Fibroblast of skin of left quadriceps (primary cell): ENCODE results near the gene RRAGD.

Experiments used
- DNase-seq, 2 experiments: peaks; one replicate each; pipeline ENCODE4 v3.0.0-alpha.2; 2013; ENCODE audit warnings: low read depth in 2 of 2

Gene RRAGD

GRCh38 chr6:89346433-89346832, 65.6 kb downstream of the RRAGD start:
- no peak for DNase-seq

DNA sequence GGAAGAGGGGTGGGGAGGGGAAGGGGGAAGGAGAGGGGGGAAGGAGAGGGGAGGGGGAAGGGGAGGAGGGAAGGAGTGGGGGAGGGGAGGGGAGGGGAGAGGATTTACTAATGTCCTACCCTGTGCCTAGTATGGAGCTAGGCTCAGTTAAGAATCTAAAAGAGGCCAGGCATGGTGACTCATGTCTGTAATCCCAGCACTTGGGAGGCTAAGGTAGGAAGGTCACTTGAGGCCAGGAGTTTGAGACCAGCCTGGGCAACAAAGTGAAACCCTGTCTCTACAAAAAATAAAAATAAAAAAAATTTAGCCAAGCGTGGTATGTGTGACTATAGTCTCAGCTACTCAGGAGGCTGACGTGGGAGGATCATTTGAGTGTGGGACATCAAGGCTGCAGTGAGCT, 72.5 kb downstream of the RRAGD start:
- no peak for DNase-seq

DNA sequence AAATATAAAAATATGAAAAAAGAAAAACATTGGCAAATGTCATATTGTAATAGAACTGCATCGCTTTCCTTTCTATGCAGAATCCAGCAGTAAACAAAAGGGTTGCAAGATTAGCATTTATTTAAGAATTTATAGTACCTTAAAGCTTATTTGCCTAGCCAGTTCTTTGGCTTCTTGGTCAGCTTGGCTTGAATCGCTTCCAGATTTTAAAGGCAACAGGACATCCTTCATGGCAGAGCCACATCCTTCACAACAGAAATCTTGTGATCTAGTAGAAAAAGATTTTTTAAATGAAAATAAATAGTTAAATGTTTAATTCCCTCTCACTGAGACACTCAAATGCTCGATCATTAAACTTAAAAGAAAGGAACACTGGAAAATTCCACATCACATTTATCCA, 76.9 kb downstream of the RRAGD start:
- DNase-seq: no peak

DNA sequence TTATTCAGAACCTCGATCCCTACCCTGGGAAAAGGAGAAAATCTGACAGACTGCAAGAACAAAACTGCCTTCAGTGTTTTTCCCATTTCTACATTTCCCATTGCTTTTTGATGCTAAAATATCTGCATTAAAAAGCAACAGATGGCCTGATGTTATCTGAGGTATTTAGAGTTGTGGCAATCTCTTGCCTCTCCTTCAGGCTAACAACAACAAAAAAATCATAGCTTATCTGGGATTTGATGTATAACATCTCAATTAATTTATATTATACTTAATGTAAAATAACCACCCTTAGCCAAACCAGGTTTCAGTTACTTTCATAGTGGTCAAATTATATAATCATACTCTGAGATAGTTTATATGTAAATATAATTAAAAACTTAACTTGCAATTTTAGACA, 81.2 kb downstream of the RRAGD start:
- DNase-seq: no peak

GRCh38 chr6:89328976-89329375, 83.1 kb downstream of the RRAGD start:
- DNase-seq: no peak

- DNase-seq: no peak
These were observed 87.8 kb downstream of the RRAGD start for GRCh38 chr6:89324304-89324703.

DNA sequence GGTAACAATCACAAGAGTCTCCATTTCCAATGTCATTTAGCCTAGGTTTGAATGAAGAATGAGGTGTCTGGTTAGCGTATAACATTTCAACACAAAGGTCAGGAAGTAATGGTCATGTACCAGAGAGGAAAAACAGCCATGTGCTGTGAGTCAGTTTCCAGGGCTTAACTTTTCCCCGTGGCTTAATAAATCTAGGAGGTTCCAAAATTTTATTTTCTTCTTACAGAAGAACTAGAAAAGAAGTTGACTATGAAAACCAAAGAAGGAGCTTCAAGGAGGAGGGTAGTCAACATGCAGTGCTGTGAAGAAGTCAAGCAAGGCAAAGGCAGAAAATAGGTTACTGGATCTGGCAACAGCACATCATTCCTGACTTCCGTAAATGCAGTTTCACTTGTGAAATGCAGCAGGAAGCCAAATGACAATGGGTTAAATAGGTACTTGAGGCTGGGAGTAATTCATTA, 88.5 kb downstream of the RRAGD start:
- no peak for DNase-seq

DNA sequence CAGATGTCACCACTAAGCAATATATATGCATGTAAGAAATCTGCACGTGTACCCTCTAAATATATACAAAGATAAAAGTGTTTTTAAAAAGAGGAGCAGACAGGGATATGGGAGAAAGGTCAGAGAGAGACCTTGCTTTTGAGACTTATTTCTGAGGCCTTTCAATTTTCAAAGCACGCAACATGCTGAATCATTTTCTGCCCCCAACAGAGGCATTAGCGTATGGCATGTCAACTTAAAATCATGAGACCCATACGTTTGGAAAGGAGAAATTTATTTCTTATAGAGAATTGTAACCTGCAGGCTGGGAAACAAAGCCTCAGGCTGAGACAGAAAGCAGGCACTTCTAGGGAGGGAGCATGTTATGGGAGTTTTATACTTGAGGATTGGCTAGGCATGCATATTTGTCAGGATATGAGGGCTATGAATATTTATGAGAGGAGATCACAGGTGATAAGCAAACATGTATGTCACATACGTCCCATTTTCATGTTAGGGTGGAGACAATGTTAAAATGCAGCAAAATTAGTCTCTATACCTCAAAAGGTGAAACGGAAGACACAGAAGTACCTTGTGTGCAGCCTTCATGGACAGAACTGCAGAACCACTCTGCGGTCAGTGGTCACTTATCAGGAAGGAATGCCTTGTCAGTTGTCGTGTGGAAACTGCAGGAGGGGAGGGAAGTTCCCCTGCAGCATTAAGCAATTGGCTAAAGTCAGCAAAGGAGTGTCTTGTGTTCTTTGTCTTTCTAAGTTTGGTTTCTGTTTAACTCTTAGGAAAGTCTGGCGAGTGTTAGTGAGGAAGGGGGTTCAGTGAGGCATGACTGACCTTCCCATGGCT, 90.7 kb downstream of the RRAGD start:
- DNase-seq: no peak

DNA sequence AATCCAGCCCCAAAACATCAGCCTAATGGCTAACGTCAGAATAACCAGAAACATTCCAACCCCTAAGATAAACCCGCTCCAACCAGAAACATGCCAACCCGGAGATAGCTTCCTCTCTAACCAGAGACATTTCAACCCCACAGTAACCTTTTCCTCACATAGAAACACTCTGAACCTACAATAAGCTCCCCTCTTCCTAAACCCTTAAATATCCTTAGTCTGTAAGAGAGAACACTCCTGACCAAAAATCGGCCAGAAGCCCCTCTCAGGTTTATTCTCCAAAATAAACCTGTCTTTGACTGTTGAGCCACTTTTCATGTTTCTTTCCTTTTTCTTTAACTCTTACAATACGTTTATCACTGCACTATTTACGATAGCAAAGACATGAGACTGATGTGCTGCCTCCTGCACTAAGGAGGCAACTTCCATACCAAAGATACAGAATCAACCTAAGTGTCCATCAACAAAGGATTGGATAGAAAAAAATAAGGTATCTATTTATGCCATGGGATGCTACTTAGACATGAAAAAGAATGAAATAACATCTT, 92.0 kb downstream of the RRAGD start:
- DNase-seq: no peak

- DNase-seq: no peak
These were observed 95.0 kb downstream of the RRAGD start for GRCh38 chr6:89317067-89317466.

DNA sequence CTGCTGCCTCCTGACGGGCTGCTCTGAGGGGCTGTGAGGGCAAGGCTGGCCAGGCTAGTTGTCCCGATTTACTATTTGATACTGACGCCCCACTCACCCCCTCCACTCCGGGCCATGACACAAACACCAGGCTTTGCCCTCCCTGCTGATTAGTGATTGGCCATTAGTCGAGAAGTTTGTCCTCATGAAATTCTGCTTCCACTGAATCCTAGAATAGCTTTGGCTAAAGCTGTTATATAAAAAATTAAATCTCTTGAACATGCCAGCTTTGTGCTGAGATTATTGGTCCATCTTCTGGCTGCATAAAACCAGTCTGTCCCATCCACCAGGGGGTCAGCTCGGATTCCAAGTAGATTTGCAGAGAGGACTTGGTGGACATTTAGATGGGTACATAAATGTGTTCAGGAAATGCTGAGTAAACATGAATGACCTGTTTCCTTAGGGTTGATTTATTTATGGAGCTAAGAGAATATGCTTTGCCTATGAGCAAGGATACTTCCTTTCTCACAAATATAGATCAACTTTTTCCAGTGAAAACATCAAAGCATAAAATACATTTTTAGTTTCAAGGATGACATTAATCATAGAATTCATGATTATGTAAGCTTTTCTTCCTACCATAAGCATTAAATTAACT, 96.7 kb downstream of the RRAGD start, which contains the start of gene GABRR2:
GABRR2 (minus strand) TSS at position 51 of the 637 bp plus-strand sequence. CDS start 134 bp downstream, outside the sequence.
- no peak for DNase-seq

DNA sequence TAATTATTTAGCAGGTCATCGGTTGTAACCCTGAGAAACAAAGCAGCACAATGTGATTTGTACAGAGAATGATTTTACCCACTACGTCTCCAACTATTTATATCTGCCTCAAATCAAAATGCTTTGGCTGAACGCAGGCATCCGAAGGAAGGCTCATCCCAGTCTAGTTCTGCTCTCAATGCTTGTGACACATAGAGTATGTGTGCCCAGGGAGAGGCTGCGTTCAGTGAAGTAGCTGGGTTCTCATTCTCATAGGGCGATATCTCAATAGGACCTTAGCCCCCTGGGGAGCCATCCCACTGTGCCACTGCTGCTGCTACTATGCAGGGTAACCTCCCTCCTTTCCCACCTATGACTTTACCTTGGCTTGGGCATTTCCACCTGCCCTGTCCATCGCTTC, 97.4 kb downstream of the RRAGD start:
- no peak for DNase-seq
